CD4-positive, alpha-beta T cell treated with Interleukin-10 for 1 hour (primary cell): Measurements from ENCODE around the gene RCOR2.
"Not testable (repeated sequence)": the region's sequence is repeated elsewhere in the genome, so short reads cannot be mapped to it uniquely, and the experiment has no call there.

Experiments used
- DNase-seq: peaks from one replicate; pipeline ENCODE4 v3.0.0-alpha.2; 2020

RCOR2 gene

GRCh38 chr11:63916837-63917691, at the start of gene RCOR2:
TSS of gene RCOR2 (minus strand) at chr11:63917164. CDS start at chr11:63916456, 708 bp downstream.
- peak; percentile 74 for DNase-seq

- DNase-seq: no peak
These were observed 49.5 kb upstream of the RCOR2 start for GRCh38 chr11:63966444-63966843.

- DNase-seq: not testable (repeated sequence)
These were observed 46.9 kb upstream of the RCOR2 start for GRCh38 chr11:63963895-63964294.

DNA sequence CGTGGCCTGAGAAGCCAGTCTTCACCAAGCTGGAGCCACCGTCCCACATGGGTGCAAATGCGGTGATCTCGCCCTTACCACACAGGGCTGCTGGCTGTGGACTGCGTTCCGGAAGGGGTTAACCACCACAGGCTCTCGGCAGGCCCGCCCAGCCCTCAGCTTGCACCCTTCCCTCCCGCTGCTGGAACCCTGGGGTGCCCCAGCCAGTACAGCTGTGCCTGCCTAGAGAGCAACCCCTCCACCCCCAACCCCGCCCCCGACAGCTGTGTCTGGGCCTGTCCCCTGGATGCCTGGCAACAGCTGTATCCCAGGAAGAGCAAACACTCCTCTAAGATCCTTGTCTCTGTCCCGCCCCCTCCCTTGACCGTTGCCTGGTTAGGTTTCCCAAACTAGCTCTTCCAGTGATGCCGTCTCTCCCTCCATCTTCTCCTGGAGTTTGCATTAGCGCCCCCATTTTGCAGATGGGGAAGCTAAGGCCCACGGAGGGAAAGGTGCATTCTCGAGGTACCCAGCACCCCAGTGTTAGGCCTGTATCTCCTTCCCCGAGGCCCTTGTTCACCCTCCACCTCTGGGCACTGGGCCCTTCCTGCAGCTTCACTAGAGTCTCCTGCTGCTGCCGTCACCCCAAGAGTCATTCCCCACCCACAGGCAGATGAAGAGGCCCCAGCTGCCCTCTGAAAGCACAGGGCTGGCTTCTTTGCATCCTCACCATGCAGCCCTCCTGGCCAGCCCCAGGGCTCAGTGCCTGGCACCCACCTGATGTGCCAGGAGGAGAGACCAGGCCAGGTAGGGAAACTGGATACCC, 44.8 kb upstream of the RCOR2 start:
- DNase-seq: peak; percentile 52

DNA sequence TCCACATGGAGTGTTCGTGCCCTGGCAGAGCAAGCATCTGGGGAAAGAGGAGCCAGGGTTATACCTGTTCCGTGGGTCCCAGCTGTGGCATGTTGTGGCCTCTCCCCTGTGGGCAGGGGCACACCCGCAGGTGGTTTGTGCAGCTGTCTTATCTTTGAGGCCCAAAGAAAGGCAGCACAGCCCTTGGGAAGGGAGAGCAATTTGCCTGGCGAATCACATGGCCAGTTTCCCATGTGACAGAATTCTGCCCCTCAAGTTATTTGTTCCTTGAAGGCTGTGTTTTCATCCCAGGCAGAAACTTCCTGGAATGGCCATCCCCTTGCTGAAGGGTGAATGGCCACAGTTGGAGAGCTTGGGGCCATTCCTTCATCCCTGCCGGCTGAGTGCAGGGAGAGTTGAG, 41.0 kb upstream of the RCOR2 start:
- no peak for DNase-seq

GRCh38 chr11:63952570-63952969, 35.6 kb upstream of the RCOR2 start:
- DNase-seq: no peak

DNA sequence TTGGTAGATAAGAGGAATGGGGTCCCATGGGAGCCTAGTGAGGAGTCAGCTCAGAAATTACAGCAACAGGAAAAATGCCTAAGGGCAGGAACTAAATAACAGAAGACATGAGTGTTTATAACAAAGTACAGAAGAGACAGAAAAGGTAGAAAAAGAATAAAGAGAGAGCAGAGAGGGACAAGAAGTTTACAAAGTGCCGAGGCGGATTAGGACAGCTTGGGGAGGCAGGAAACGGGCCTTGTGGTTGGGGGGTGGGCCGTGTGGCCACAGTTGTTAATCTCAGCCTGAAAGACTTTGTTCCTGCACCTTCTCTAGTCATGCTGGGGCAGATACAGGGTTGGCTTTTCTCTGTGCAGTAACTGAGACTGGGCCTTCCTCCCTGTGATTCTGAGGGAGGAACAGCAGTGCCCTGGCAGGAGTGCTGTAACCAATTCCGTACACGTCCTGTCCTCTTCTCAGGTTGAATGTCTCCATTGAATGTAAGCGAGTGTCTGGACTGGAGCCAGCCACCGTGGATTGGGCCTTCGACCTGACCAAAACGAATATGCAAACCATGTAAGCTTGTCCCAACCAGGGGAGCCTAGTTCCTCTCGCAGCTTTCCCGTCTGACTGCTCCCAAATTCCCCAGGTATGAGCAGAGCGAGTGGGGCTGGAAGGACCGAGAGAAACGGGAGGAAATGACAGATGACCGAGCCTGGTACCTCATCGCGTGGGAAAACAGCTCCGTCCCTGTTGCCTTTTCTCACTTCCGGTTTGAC, 35.0 kb upstream of the RCOR2 start:
- peak; percentile 46 for DNase-seq

DNA sequence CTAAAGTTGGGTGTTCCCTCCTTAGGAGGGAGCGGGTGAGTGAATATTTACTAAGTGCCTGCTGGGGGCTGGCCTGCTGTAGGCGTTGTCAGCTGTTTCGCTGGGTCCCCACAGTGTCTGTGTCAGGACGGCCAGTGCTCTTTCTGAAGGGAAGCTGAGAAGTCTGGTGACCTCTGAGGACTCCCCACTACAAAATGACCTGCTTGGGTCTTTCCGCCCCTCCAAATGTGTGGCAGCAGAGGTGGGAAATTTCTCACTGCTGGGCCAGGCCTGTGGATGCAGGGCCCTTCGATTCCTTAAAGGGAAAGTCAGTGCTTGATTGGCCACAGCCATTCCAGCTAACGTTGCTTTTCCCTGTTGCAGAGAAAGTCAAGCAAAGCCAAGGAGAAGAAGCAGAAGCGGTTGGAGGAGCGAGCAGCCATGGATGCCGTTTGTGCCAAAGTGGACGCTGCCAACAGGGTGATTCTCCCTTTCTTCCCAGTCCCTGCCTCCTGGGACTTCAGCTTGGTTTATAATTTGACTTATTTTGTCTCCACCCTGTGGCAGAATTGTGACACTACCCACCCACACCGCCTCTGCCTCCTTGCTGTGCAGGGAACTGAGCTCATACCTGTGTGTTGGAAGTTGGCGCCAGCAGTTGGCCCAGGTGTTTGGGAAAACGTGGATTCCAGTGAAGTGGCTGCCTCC, 28.7 kb upstream of the RCOR2 start:
- DNase-seq: peak; percentile 65

DNA sequence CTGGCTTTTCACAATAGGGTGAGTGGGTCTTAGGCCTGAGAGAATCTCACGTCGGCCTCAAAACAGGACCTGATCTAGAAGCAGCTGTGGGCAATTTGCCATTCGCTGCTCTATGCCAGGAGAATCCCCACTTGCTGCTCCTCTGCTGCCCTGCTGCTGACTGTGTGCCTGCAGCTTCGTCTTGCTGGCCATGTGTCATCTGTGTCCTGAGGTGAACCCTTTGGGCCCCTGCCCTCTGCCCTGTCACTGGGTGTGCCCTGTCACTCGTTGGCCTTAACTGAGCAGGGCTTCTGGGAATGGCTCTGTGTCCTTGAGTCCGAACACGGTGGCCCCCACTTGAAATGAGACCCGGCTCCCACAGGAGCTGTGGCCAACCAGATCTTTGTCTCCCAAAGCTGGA, 28.0 kb upstream of the RCOR2 start:
- no peak for DNase-seq

- no peak for DNase-seq
These were observed 25.8 kb upstream of the RCOR2 start for GRCh38 chr11:63942803-63943202.

- DNase-seq: no peak
These were observed 24.9 kb upstream of the RCOR2 start for GRCh38 chr11:63941901-63942300.

GRCh38 chr11:63940786-63941185, 23.8 kb upstream of the RCOR2 start:
- no peak for DNase-seq

DNA sequence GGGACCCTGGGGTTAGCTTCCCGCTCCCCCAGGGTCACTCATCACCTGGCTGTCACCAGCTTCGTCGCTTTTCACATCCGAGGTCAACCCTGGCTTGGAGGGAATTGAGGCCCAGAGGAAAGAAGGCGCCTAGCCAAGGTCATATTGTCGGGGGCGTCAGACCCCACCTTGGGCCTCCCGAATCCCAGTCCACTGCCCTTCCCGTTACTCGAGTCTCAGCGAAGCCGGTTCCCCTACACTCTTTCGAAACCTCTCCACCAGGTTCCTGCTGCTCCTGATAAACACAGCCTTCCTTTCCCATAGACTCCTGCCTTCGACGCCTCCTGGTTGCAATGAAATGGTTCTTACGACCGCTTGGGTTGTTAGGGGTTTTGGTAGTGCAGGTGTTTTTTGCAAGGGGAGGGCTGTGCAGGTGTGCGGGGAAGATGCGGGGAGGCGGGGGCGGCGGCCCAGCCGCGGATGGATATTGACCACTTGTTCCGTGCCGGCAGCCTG, 22.5 kb upstream of the RCOR2 start:
- no peak for DNase-seq

DNA sequence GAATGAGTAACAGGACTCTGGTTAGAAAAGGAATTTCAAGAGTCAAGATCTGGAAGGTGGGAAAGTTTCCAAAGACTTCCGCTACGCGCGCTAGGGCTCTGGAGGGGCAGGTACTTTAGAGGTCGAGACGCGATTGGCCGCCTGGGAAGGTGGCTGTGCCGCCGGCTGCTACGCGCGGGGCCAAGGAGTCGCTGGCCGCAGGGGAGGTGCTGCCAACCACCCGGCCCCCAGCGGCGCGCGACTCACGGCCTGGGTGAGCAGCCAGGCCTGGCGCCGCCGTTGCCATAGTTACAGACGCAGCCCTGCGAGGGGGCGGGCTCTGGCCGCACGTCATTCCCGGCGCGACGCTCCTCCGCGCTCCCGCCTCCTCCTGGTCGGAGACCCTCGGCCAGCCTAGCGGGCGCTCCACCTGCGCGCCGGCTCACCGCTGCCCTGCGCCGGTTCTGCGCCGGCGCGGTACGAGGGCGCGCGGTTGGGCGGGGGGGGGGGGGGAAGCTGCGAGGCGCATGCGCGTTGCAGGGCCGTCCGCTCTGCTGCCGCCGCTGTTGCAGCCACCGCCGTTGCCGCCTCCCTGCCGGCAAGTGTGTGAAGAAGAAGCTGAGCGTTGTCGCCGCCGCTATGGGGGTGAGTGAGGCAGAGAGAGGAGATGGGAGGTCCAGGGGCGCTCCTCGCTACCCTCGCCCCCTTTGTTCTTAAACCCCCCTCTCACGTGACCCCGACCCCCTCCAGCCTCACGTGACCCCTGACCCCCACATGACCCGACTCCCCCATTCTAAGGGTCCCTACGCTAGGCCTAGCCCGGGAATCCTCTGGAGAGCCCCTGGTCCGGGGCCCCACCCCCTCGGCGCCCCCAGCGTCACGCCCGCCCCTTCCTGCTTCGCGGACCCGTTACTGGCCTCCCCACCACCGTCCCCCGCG, 21.8 kb upstream of the RCOR2 start, which contains the start of gene NAA40:
NAA40 (plus strand) TSS at position 524 of the 918 bp plus-strand sequence; CDS start at position 619, 95 bp downstream.
- peak; percentile 94 for DNase-seq

- DNase-seq: peak; percentile 21
These were observed 20.9 kb upstream of the RCOR2 start for GRCh38 chr11:63937713-63938478.

DNA sequence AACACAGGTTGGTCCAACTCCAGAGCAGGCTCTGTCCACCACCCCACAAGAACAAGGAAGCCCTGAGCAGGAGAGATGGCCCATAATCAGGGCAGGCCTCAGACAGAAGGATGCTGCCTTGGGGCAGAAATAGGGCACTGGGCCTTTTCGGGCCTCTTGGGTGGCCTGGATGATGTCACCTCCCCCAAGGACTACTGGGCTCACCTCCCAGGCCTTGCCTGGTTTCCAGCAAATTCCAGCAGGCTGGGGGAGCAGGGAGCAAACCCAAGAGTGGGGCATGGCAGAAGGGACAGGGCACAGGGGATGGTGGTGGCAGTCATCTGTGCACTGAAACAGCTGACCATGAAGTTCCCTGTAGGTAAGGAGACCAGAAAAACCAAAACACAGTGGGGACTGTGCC, 16.5 kb upstream of the RCOR2 start:
- no peak for DNase-seq

DNA sequence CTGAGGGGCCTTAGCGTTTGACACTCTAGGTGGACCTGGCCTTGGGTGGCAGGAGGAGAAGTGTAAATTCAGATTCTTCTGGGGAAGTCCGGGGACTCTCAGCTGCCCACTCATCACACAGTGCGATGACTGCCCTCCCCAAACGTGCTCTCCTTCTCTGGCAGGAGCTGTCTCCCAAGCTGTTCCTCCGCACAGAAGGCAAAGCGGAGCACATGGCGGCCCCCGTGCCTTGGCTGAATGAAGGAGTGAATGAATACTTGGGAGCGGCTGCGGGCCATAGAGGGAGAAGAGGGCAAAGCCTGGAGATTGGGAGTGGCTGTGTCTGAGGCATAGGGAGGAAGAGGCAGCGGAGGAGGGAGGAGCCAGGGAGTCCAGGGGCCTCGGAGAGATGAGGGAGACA, 14.9 kb upstream of the RCOR2 start:
- no peak for DNase-seq

GRCh38 chr11:63931045-63931444, 14.1 kb upstream of the RCOR2 start:
- no peak for DNase-seq

GRCh38 chr11:63929616-63930015, 12.7 kb upstream of the RCOR2 start:
- DNase-seq: no peak

DNA sequence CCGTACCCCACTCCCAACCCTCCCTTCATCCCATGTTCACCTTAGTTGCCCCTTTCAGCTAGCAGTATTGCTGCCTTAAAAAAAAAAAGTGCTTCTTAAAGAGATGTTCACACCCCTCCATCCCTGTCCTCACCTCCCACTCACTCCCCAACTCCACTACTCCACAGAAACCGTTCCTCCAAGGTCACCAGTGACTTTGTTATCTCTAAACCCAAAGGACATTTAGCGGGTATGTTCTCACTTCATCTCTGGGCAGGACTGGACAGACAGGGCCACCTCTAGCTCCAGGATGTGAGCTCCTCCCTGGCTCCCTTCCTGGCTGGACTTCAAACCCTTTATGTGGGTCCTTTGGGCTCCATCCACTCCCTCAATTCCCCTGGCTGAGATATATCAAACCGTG, 6.4 kb upstream of the RCOR2 start:
- DNase-seq: no peak
